Epithelial cell of proximal tubule (primary cell): ENCODE measurements around the gene KIRREL3. TPM values are rescaled to one million over a fixed set of nuclear protein-coding genes. Genes with fewer than 3 reads are reported as not detected.

Source experiments
- DNase-seq: peaks from one replicate; pipeline ENCODE4 v3.0.0-alpha.2; 2011; ENCODE audit warnings: low read depth
- H3K4me3 ChIP-seq: 2 replicates; pipeline ENCODE4 v1.5.1; 2011; ENCODE audit warnings: low read depth, mild to moderate bottlenecking, low read length
- total RNA-seq: library from RNA; depleted of rRNA; stranded (reverse); fragments of >200 nt; gene quantifications from 2 replicates; pipeline ENCODE4 v1.2.3, GENCODE V29; 2015
- TF ChIP-seq, protein P1 (sequence below): conservative IDR thresholded peaks from 2 replicates; pipeline ENCODE4 v1.5.1; 2012; ENCODE audit warnings: low read depth, mild to moderate bottlenecking, low read length

The KIRREL3 gene
- total RNA-seq, 1 donor from 2014 or later = 5.1 TPM

GRCh38 chr11:126595560-126595959, 405.0 kb downstream of the KIRREL3 start:
- TF ChIP-seq, protein P1, sequence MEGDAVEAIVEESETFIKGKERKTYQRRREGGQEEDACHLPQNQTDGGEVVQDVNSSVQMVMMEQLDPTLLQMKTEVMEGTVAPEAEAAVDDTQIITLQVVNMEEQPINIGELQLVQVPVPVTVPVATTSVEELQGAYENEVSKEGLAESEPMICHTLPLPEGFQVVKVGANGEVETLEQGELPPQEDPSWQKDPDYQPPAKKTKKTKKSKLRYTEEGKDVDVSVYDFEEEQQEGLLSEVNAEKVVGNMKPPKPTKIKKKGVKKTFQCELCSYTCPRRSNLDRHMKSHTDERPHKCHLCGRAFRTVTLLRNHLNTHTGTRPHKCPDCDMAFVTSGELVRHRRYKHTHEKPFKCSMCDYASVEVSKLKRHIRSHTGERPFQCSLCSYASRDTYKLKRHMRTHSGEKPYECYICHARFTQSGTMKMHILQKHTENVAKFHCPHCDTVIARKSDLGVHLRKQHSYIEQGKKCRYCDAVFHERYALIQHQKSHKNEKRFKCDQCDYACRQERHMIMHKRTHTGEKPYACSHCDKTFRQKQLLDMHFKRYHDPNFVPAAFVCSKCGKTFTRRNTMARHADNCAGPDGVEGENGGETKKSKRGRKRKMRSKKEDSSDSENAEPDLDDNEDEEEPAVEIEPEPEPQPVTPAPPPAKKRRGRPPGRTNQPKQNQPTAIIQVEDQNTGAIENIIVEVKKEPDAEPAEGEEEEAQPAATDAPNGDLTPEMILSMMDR = no peak
- DNase-seq = no peak
- no peak overlapping the region for H3K4me3 ChIP-seq

GRCh38 chr11:126594921-126595367, 405.6 kb downstream of the KIRREL3 start:
- no peak overlapping the region for H3K4me3 ChIP-seq
- no peak for DNase-seq
- TF ChIP-seq, protein P1 = no peak

DNA sequence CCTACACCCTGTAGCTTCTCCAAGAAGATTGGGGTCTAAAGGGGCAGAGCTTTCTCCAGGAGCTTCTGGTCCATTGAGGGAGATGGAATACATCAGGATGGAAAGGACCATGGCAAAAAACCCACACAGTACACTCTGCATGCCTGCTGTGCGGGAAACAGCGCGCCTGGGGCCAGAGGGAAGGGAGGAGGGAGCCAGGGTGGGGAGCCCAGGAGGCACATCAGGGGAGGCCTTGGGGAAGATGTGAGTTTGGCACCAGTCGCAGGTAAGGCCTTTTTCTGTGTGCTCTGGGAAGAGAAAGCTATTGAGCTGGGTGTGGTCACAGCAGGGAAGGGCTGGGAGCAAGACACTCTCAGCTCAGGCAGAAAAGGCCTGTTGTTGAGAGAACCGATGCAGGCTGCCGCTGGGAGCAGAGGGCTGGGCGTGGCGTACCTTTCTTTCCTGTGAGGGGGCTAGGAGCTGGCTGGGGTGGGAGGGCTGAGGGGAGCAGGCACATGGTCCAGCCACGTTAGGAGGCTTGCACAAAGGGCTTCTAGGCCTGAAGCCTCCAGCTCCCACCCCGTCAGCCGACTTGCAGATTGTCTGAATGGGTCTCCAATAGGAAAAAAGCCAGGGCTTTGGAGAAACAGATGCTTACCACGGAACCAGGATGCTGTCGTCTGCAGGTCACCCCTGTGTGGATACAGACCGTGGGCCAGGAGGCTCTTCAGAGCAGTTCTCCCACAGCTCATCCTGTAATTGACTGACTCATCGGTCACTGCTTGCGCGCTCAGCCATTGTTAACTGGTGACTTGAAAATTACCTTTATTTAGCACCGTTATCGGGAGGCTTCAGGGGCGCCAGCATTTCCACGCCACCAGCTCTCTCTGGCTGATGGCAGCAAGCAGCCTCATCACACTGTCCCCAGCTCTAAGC, 407.8 kb downstream of the KIRREL3 start:
- no peak overlapping the region for H3K4me3 ChIP-seq
- TF ChIP-seq, protein P1 = no peak
- no peak for DNase-seq

GRCh38 chr11:126591966-126592489, 408.5 kb downstream of the KIRREL3 start:
- TF ChIP-seq, protein P1 = no peak
- no peak for DNase-seq
- no peak overlapping the region for H3K4me3 ChIP-seq

GRCh38 chr11:126589492-126589803, 411.1 kb downstream of the KIRREL3 start:
- TF ChIP-seq, protein P1 = no peak
- DNase-seq = no peak
- no peak overlapping the region for H3K4me3 ChIP-seq

- TF ChIP-seq, protein P1 = no peak
- no peak overlapping the region for H3K4me3 ChIP-seq
- no peak for DNase-seq
Observed at GRCh38 chr11:126588630-126589491, 411.7 kb downstream of the KIRREL3 start.
